Measurements from ENCODE around the gene CRY2. TPM values are rescaled to one million over a fixed set of nuclear protein-coding genes. Genes with fewer than 3 reads are reported as not detected.

The CRY2 gene
- total RNA-seq, 1 donor from 2014 or later = 12.2 TPM

- no peak for DNase-seq (ENCODE audit: low spot score)
- Mint-ChIP-seq H3K27ac (ENCODE audit: unreplicated experiment) (peak overlapping the region; percentile 92), H3K9me3 (ENCODE audit: low read depth) (no peaks in the 10 kb centered on the region), H3K36me3 (ENCODE audit: low read depth) (peaks cover 24% of the 10 kb centered on the region), H3K27me3 (ENCODE audit: low read depth) (no peaks in the 10 kb centered on the region), H3K4me3 (ENCODE audit: unreplicated experiment) (no peak overlapping the region), H3K4me1 (ENCODE audit: low read depth) (peaks cover 35% of the 10 kb centered on the region)
- TF ChIP-seq CTCF (IDR thresholded peaks at IDR 0.05) = no peak
These were observed 11.6 kb downstream of the CRY2 start for GRCh38 chr11:45858751-45859398.

DNA sequence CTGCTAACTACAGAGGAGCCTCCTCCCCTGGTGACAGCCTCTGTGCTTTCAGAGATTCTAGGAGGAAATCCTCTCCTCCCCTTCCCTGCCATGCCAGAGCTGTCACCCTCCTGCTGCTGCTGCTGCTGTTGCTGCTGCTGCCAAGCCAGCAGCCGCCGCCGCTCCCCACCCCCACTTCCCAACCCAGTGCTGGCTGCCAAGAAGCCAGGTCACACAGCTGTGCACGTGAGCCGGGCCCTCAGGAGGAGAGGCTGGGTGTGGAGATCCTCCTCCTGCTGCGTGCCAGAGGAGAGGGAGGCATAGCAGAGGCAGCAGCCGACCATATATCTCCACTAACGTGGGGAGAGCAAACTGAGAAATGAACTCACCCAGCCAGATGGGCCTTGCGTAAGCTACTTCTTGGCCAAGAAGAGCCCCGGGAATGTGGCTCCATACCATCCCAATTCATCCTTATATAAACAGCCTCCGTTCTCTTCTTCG is 12.4 kb downstream of the CRY2 start:
- H3K36me3 Mint-ChIP-seq (ENCODE audit: low read depth) = peaks cover 24% of the 10 kb centered on the region
- H3K4me1 Mint-ChIP-seq (ENCODE audit: low read depth) = peaks cover 35% of the 10 kb centered on the region
- TF ChIP-seq CTCF (IDR thresholded peaks at IDR 0.05) = no peak
- no peaks in the 10 kb centered on the region for H3K9me3 Mint-ChIP-seq (ENCODE audit: low read depth)
- peak; percentile 98 for DNase-seq (ENCODE audit: low spot score)
- H3K4me3 Mint-ChIP-seq (ENCODE audit: unreplicated experiment) = no peak overlapping the region
- peak overlapping the region; percentile 92 for H3K27ac Mint-ChIP-seq (ENCODE audit: unreplicated experiment)
- no peaks in the 10 kb centered on the region for H3K27me3 Mint-ChIP-seq (ENCODE audit: low read depth)

DNA sequence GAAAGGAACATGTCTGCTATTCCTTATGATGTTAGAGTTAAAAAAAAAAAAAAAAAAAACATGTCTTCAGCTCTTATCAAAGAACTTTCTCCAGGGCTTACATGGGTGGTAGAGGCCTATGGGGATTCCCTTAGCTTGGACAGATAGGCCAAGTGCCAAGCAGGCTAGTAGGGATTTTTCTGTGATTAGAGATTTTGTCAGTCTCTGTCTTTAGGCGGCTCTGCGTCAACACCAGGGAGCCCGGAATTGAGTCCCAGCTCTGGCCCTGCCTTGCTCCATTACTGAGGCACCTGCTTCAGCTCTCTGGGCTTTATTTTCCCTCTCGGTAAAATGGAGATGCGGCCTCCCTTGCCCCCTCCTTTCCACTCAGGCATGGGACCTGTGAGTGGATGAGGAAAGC is 13.1 kb downstream of the CRY2 start:
- DNase-seq (ENCODE audit: low spot score) = no peak
- Mint-ChIP-seq H3K9me3 (ENCODE audit: low read depth) (no peaks in the 10 kb centered on the region), H3K27ac (ENCODE audit: unreplicated experiment) (peak overlapping the region; percentile 92), H3K27me3 (ENCODE audit: low read depth) (no peaks in the 10 kb centered on the region), H3K4me3 (ENCODE audit: unreplicated experiment) (no peak overlapping the region), H3K4me1 (ENCODE audit: low read depth) (peaks cover 35% of the 10 kb centered on the region), H3K36me3 (ENCODE audit: low read depth) (peaks cover 24% of the 10 kb centered on the region)
- no peak for TF ChIP-seq CTCF (IDR thresholded peaks at IDR 0.05)

GRCh38 chr11:45860764-45861510 is 13.7 kb downstream of the CRY2 start:
- Mint-ChIP-seq H3K9me3 (ENCODE audit: low read depth) (no peaks in the 10 kb centered on the region), H3K27ac (ENCODE audit: unreplicated experiment) (peak overlapping the region; percentile 27), H3K27me3 (ENCODE audit: low read depth) (no peaks in the 10 kb centered on the region), H3K36me3 (ENCODE audit: low read depth) (peaks cover 28% of the 10 kb centered on the region), H3K4me1 (ENCODE audit: low read depth) (peaks cover 35% of the 10 kb centered on the region), H3K4me3 (ENCODE audit: unreplicated experiment) (no peak overlapping the region)
- DNase-seq (ENCODE audit: low spot score) = no peak
- no peak for TF ChIP-seq CTCF (IDR thresholded peaks at IDR 0.05)

DNA sequence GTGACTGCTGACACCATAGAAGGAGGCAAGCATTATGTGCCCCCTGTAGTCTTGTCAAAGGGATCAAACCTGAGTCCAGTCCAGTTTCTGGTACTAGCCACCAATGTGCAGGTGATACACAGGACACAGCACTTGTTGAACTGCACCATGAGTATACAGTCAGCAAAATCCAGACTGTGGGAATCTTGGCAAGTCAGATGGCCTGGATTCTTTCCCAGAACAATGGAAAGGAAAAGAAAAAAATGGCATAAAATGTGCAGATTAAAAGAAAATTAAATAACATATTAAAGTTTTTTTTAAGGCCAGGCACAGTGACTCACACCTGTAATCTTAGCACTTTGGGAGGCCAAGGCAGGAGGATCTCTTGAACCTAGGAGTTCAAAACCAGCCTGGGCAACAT is 16.8 kb downstream of the CRY2 start:
- DNase-seq (ENCODE audit: low spot score) = no peak
- Mint-ChIP-seq H3K4me1 (ENCODE audit: low read depth) (peaks cover 13% of the 10 kb centered on the region), H3K27ac (ENCODE audit: unreplicated experiment) (no peak overlapping the region), H3K27me3 (ENCODE audit: low read depth) (no peaks in the 10 kb centered on the region), H3K36me3 (ENCODE audit: low read depth) (peaks cover 31% of the 10 kb centered on the region), H3K9me3 (ENCODE audit: low read depth) (no peaks in the 10 kb centered on the region), H3K4me3 (ENCODE audit: unreplicated experiment) (no peak overlapping the region)
- TF ChIP-seq CTCF (IDR thresholded peaks at IDR 0.05) = no peak
